Stimulated activated CD8-positive, alpha-beta memory T cell treated with anti-CD3 and anti-CD28 coated beads, Interleukin-15, amount 100 ng/mL, for 24 hours (primary cell): ENCODE data around the gene SLC15A3.

Source experiments
- DNase-seq: peaks from one replicate; pipeline ENCODE4 v3.0.0-alpha.2; 2020; ENCODE audit warnings: low read depth

Gene SLC15A3

DNA sequence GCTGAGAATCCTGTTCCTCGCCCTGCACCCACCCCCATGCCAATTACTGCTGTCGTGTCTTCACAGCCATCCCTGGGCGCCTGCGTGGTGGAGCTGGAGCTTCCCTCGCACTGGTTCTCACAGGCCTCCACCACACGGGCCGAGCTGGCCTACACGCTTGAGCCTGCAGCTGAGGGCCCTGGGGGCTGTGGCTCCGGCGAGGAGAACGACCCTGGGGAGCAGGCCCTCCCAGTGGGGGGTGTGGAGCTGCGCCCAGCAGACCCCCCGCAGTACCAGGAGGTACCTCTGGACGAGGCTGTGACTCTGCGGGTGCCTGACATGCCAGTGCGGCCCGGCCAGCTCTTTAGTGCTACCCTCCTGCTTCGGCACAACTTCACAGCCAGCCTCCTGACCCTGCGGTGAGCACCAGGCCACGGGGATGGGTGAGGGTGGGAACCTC, 23.4 kb downstream of the SLC15A3 start:
- DNase-seq, result no peak

DNA sequence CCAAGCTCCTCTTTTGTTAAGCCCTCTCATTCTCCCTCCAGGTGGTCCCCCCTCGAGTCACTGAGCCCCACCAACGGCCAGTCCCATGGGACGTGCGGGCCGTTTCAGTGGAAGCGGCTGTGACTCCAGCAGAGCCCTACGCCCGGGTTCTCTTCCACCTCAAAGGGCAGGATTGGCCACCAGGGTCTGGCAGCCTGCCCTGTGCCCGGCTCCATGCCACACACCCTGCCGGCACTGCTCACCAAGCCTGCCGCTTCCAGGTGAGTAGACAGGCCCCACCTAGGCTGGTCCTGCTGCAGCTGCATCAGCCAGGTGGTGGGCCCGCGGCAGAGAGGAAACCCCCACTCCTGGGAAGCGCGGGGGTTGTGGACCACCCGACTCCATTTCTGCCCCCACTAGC, 24.4 kb downstream of the SLC15A3 start:
- no peak for DNase-seq

DNA sequence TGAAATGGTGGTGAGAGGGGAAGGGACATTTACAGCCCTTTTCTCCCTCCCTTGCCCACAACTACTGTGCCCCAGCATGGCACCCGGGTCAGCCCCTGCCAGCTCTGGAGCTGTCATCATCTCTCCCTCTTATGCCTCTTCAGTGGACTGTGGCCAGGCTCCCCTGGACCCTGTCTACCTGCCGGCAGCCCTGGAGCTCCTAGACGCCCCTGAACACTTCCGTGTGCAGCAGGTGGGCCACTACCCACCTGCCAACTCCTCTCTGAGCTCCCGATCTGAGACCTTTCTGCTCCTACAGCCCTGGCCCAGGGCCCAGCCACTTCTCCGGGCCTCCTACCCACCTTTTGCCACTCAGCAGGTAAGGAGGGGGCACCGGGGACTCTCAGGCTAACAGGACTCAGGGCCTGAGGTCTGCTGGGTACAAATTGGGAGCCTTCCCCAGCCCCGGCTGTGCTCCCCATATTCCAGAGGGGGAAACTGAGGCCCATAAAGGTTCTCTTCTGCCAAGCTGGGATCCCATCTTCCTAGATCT, 24.8 kb downstream of the SLC15A3 start:
- no peak for DNase-seq

DNA sequence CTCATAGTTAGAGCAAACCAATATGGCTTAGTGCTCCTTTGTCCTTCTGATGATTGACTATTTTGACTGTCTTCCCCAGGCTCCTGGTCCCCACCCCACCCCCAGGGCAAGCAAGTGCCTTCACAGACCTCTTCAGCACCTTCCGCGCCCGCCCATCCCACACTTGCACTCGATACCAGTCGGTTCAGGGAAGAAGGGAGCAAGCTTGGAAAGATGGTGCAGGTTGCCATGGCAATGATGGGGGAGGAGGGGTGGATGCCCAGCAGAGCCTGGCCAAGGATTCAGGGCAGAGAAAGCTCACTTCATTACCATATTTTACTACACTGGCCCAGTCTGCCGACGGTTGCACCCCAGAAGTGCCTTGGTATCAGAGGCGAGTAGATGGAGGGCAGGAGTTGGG, 25.5 kb downstream of the SLC15A3 start:
- no peak for DNase-seq

DNA sequence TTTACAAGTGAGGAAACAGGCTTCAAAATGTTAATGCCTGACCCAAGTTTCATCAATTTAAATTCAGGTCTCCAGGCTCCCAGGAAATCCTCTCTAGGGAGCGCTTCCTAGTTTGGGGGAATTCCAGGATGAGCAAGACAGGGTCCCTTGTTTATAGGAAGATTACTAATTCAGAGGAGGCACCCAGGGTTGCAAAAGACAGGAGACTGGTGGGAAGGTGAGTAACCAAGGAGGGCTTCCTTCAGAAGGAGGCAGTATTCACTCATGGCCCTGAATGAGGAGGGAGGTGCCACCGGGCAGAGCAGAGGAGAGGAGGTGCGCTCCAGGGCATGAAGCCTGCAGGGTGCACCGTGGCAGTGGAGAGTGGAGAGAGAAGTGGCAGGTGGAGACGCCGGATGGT, 26.1 kb downstream of the SLC15A3 start:
- DNase-seq, result no peak

DNA sequence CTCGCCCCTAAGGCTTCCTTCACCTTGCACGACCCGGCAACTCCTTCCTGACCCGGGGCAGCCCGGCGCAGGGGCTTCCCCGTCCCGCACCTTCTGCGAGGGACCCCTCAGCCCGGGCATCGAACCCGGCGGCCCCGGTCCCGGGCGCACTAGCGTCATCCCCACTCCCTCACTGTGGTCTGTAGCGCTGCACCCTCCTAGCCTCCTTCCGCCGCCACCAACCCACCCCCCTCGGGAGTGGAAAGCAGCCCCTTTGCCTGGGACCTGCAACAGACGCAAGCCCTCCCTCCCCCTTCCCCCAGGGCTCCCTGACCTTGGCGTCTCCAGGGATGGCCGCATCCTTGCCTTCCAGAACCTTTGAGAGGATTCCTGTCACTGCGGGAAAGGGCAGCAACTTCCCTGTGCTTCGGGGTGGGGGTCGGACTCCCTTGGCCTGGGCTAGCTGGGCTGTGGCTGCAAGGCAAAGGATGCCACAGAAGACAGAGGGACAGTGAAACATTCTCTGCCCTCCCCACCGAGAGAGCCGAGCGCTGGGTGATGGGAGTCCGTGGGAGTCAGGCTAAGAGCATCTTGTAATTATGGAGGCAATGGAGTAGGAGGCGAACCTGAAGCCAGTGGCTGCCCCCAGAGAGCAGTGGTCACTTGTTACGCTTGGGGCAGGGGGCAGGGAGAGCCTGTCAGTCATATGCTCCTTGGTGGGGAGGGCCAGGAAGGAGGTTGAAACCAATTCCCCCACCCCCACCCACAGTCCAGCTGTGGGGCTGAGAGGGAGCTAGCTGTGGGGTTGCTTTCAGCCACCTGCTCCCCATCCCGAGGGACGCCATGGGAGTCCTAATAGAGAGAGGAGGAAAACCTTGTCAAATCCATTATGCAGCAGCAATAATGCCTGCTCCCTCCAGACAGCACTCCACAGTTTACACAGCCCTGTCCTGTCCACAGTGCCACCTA, 26.8 kb downstream of the SLC15A3 start:
- no peak for DNase-seq

DNA sequence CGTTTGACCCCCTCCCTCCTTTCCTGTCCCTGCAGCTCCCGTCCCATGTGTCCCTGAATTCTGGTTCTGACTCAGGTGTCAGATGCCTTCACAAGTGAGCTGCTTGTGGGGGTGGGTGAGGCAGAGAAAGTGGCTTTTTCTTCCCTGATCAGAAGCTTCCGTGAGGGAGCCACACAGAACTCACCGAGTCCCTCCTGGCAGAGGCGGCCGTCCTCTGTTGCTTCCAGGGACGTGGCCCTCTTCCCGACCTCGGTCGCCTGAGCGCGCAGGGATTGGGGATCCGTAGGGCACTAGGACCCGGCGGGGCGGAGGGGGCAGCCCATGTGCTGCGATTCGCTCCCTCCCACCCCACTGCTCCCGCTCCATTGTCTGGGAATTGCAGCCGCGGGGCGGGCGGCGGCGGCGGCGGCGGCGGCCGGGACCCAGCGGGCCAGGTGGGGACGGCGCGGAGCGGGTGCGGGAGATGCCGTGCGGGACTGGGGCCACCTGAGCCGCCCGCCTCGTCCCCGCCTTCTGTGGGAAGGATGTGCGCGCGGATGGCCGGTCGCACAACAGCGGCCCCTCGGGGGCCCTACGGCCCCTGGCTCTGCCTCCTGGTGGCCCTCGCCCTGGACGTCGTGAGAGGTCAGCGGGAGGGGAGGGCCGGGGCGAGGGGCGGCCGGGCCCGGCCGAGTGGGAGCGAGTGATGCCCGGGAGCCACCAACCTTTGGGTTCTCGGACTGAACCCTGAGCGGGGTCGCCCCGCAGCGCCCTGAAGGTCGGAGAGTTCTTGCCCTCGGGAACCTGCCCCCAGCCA, 27.7 kb downstream of the SLC15A3 start, which contains the start of gene TMEM132A:
Gene TMEM132A, plus strand, starts transcription at position 351 of the 796 bp plus-strand sequence. Its CDS starts 174 bp downstream, at position 525.
- DNase-seq, result no peak

DNA sequence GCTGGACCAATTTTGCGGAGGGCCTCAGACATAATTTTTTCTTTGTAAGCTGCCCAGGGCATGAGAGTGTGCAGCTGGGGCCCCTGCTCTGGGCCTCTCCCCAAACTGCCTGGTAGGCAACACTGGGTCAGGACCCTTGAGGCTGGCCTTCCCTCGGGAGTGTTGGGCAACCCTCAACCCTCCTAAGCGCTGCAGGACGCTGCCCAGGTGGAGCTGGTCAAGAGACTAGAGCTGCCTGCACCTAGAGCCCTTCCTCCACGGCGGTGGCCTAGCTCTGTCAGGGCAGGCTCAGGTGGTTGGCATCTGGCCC, 28.2 kb downstream of the SLC15A3 start:
- no peak for DNase-seq

DNA sequence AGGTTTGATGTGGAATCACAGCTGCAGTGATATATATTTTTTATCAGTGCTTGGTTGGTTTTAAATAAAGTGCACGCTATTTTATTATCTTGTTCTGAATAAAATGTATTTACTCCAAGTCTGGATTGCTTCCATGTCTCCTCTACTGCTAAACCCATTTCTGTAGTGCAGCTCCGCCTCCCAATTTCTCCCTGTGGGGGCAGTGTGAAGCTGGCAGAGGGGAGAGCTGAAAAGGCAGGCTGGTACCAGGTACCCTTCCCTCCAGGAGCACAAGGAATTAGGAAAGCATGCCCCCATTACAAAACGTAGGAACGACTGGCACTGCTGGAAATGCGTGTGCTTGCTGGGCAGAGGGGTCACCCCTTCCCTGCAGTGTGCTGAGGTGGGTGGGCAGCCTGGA, 28.6 kb downstream of the SLC15A3 start:
- no peak for DNase-seq

DNA sequence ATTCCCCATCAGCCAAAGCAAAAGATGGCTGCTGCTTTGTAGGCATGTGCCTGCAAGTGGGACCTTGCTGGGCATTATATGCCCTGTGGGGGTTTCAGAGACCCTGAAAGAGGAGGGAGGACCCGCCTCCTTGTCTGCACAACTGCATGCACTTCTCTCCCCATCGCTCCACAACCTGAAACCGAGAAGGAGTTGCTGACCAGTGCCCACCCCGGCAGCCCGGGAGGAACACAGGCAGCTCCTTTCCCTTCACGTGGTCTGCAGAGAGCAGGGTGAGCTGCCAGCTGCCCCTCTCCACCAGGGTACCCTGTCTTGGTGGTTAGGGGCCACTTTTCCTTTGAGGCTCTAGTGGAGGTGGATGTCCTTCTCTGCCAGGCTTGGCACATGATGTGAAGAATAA, 29.1 kb downstream of the SLC15A3 start:
- no peak for DNase-seq

DNA sequence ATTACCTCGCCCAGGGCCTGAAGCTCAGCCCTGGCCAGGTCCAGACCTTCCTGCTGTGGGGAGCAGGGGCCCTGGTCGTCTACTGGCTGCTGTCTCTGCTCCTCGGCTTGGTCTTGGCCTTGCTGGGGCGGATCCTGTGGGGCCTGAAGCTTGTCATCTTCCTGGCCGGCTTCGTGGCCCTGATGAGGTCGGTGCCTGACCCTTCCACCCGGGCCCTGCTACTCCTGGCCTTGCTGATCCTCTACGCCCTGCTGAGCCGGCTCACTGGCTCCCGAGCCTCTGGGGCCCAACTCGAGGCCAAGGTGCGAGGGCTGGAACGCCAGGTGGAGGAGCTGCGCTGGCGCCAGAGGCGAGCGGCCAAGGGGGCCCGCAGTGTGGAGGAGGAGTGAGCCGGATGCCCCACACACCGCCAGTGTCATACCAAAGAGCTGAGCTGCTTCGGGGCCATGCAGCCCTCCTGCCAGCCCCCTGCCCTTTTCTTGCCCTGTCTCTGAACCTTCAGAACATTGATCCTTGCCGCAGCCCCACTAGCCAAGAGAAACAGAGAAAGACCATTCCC, 30.1 kb downstream of the SLC15A3 start:
- DNase-seq, result no peak

DNA sequence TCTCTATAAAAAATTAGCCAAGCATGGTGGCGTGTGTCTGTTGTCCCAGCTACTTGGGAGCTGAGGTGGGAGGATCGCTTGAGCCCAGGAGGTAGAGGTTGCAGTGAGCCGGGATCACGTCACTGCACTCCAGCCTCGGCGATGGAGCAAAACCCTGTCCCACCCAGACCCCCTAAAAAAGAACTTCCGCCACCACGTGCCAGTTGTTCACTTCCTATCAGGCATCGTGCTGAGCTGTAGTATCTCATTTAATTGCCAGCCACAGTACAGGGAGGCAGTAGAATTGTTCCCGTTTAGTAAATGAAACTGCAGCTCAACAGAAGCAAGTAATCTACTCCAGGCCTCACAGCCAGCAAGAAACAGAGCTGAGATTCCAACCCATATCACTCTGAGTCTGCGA, 30.7 kb downstream of the SLC15A3 start:
- no peak for DNase-seq

DNA sequence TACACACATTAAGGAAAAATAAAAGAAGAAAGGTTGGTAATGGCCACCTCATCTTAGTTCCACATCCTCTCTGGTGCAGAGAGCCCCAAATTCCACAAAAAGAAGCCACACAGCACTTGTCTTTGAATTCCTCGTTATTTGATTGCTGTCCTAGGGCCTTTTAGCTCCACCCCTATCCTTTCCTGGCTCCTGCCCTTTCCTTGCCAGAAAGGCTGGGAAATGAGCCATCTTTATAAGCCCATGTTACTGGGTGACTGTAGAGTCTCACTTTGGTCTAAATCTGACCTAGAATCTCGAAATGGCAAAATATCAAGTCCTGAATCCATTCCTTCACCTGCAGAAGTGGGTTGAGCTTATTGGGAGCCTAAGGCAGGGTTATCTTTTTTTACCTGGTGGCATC, 32.0 kb downstream of the SLC15A3 start:
- no peak for DNase-seq

DNA sequence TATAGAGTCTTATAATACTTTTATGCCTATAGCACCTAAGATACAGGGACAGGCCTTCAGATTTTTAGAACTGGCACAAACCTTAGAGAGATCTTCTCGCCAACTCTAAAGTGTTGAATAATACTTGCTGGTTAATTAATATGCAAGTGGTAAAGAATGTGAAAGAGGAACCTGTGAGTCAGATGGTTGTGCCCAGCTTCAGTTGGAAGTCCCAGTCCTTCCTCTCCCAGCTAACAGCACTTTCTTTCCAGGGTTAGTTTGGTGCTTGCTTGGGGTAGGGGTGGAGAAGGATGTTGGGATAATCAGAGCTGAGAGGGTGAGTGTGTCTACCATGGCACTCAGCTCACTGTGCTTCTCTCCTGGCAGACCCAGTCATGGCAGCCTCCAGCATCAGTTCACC, 32.7 kb downstream of the SLC15A3 start:
- no peak for DNase-seq

DNA sequence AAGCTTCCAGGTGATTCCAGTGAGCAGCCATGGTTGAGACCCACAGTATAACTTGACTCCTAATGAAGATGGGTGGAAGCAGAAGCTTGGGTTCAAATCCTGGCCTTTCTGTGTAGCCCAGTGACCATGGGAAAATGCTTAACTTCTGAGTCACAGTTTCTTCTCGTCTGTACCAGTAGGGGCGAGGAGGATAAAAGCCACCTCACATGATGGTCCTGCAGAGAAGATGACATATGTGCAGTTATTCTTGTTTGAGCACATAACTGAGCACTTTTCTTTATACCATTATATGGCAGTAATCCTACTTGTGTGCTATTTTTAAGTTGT, 33.1 kb downstream of the SLC15A3 start:
- no peak for DNase-seq

DNA sequence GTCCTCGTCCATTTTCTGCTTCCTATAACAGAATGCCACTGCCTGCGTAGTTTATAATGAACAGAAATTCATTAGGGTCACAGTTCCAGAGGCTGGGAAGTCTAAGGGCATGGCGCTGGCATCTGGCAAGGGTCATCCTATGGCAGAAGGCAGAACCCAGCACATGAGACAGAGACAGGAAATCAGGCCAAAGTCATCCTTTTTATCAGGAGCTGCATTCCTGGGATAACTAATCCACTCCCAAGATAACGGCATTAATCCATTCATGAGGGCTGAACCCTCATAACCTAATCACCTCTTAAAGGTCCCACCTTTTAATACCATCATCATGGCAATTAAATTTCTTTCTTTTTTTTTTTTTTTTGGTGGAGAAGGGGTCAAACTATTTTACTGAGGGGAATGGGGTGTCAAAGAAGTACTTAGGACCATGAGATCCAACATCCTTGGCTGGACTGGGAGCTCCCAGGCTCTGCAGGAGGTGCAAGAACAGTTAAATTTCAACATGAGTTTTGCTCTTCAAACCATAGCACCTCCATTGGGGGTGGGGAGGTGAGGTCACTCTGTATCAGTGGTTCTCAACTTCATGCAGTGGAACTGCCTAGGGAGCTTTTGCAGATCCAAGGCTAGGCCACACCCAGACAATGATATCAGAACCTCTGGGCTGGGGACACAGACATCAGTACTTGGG, 33.6 kb downstream of the SLC15A3 start:
- no peak for DNase-seq

DNA sequence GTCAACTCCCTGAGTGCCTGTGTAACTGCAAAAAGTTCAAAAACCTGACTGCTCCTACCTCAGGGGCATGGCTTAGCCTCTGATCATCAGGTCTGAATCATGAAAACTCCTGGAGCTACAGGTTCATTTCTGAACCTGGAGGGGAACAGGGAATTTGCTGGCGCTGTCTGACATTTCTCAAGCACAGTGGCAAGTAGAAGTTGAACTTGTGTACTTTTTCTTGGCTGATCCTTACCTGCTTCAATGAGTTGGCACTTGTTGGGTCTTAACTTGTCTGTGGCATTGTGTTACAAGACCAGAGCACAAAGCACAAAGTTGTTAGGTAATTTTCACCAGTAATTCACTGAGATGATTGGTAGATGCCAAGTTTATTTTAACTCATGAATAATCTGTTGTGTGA, 34.7 kb downstream of the SLC15A3 start:
- no peak for DNase-seq

DNA sequence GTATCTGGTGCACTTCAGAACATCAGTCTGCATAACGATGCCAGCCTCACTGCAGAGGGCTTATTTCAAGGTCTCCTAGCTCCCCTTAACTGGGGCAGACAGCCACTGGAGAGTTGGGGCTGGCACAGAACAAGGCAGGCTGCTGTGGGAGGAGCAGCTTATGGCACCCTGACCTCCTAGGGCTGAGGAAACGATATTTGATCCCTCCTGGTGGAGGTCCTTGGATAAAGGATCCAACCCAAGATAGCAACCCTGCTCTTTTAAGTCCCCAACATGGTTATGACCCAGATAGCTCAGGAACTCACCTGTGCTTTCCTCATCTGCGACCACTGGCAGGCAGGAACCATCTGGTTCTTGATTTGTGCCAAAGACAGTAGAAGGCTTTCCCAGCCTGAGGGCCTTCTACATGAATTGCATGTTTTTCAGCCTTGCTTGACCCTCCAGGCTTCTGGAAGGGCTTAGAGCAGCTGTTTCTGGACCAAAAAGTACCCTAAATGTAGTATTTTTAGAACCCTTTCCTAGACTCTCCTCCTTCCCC, 35.2 kb downstream of the SLC15A3 start:
- DNase-seq, result no peak

DNA sequence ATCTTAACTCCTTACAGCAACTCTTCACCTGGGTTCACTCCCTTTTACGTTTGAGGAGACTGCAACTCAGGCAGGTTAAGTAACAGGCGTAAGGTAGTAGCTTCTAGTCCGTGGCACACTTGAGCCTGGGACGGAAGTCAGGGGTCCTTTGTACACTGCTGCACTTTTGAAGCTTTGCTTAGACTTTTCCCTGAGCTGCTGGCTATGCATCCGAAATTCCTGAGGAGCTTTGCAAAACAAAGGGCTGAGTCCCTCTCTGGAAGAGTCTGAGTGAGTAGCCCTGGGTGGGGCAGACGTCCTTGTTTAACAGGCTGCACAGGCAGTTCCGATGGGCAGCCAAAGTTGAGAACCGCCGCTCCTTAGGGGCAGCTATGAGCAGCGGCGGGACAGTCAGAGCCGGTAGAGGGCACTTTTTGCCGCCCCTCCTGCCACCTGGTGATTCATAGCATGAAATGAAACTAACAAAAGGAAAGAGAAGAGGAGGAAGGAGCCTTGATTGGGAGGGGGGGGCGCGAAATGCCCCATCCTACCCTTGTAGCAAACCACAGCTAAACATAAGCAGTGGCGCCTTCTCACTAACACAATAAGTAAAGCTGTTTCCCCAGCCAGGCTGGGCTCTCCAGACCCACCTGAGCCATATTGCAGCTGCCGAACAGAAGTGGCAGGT, 36.6 kb downstream of the SLC15A3 start:
- peak; percentile 26 for DNase-seq

DNA sequence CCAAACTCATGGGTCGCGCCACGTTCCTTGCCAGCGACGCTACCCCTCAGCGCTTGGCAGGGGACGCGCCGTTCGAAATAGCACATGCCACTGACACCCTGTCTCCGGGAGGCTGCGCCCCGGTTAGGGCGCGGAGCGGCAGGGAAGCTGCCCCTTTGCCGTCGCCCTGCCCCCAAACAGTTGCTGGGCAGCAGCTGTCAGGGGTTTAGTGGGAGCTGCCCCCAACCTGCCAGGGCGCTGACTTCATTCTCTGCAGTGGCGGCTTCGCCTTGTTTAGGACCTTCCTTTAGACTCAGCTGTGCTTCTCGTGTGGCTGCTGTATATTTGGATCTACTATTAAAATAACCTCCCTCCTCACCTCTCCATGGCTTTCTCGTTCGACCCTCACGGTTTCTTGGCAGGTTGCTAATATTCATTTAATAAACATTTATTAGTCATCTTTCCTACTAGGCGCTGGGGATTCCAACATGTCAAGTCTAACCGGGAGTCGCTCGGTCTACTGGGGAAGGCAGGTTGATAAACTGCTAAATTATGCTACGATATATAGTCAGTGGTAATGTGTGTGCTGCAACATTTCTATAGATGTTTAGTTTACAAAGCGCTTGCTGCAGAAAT, 37.2 kb downstream of the SLC15A3 start:
- DNase-seq, result no peak
